BJ (cell line): ENCODE data around the gene APMAP. TPM values are rescaled to one million over a fixed set of nuclear protein-coding genes. Genes with fewer than 3 reads are reported as not detected.

Experiments used
- CTCF ChIA-PET: fragments of 350-600 bp; formaldehyde crosslinking; extraction: SDS; loops from one replicate; lab custom pipeline; 2021; ENCODE audit warnings: antibody characterized with exemption, inconsistent platforms; lab: Yijun Ruan, JAX
- POLR2A ChIA-PET: fragments of 300-600 bp; sonication (Branson Sonifier 250); formaldehyde crosslinking; extraction: SDS; loops from one replicate; lab custom pipeline; 2021; ENCODE audit warnings: antibody characterized with exemption; lab: Charles Lee
- DNase-seq: peaks from one replicate; pipeline ENCODE4 v3.0.0-alpha.2; 2011; ENCODE audit warnings: low read depth
- H3K27me3 ChIP-seq: 2 replicates; pipeline ENCODE4 v1.6.0; 2011; ENCODE audit warnings: low read length; ENCODE audit not compliant: control insufficient read depth, insufficient read depth
- H3K36me3 ChIP-seq: 2 replicates; pipeline ENCODE4 v1.5.1; 2011; ENCODE audit warnings: low read length; ENCODE audit not compliant: control insufficient read depth, insufficient read depth
- H3K4me3 ChIP-seq: 2 replicates; pipeline ENCODE4 v1.5.1; 2011; ENCODE audit warnings: low read depth, mild to moderate bottlenecking, control low read depth, low read length
- polyA plus RNA-seq: library from polyadenylated mRNA; depleted of rRNA; stranded (reverse); fragments of >200 nt; gene quantifications from 2 replicates; pipeline ENCODE4 v1.2.3, GENCODE V29; 2011
- TF ChIP-seq, protein P1 (sequence below): IDR thresholded peaks from 2 replicates; pipeline ENCODE4 v1.5.1; 2011; ENCODE audit warnings: low read depth, mild to moderate bottlenecking, control low read depth, inconsistent platforms, low read length, moderate library complexity; ENCODE audit not compliant: insufficient read depth

APMAP gene
- polyA plus RNA-seq, 1 experiment: 75.8 TPM

DNA sequence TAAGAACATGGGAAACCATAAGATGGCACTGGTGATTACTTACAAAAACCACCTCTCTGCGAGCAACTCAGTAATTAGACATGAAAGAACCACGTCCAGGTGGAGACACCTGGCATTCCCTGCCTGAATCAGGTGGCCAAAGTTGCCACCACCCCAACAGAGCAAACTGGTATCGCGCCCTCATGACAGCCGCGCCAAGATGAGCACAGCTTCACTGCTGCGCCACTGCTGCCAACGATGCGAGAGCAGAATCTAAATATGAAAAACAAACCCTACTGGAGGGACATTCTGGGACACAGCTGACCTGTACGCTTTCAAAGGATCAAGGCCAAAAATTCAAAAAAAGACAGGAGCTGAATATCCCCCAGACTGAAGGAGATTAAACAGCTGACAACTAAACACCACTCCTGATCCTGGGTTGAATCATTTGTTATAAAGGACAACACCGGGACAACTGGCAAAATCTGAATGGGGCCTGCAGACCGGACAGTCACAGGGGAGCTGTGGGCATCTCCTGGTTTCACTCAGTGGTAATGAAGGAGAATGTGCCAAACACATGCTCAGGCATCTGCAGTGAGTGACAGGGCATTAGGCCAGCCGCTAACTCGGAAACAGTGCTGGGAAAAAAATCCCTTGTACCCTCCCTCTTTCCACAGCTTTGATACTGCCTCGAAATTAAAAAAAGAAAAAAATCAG, 26.1 kb downstream of the APMAP start:
- H3K36me3 ChIP-seq: peaks cover 16% of the 10 kb centered on the region
- CTCF ChIA-PET: interaction anchor here (0.8 kb wide), 1 partner anchor 16 kb away, joined by 3 read pairs; no protein-coding TSS in a partner anchor

DNA sequence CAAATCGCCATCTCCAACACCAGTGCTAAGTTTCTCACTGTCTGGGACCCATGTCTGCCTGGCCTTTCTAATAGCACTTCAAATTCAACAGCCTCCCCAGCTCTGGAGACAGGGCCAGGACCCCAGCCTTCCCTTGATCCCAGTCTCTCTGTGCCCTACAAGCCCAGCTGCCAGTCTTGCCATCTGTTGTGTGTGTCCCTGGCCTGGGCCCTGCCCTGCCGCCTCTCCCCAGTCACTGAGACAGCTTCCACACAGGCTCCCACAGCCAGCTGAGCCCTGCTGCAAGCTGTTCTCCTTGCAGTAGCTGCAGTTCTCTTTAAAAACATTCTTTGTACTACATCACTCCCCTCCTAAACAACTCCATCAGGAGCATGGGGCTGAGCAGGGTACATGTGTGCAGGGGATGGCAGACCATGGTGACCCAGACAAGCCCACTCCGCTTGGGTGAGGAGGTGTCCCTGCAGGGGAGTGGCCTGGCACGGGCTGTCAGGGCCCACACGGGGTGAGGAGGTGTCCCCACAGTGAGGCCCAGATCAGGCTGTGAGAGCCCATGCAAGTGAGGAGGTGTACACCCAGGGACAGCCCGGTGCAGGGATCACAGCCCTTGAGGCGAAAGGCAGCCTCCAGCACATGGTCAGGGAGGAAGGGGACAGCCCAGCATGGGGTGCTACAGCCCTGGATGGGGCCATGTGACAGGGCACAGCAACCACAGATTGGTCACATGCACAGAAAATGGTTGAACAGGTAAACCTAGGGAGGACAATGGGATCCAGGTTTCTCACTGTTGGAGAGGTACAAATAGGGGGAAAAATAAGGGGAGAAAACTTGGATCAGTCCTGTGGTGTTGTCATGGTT, 27.3 kb downstream of the APMAP start:
- POLR2A ChIA-PET: no interaction called here
- Histone ChIP-seq H3K4me3 (no peak overlapping the region), H3K27me3 (no peaks in the 10 kb centered on the region), H3K36me3 (peaks cover 17% of the 10 kb centered on the region)
- TF ChIP-seq, protein P1, sequence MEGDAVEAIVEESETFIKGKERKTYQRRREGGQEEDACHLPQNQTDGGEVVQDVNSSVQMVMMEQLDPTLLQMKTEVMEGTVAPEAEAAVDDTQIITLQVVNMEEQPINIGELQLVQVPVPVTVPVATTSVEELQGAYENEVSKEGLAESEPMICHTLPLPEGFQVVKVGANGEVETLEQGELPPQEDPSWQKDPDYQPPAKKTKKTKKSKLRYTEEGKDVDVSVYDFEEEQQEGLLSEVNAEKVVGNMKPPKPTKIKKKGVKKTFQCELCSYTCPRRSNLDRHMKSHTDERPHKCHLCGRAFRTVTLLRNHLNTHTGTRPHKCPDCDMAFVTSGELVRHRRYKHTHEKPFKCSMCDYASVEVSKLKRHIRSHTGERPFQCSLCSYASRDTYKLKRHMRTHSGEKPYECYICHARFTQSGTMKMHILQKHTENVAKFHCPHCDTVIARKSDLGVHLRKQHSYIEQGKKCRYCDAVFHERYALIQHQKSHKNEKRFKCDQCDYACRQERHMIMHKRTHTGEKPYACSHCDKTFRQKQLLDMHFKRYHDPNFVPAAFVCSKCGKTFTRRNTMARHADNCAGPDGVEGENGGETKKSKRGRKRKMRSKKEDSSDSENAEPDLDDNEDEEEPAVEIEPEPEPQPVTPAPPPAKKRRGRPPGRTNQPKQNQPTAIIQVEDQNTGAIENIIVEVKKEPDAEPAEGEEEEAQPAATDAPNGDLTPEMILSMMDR: no peak
- DNase-seq: no peak
- CTCF ChIA-PET: no interaction called here

More for the DNA sequence above, 26.1 kb downstream of the APMAP start:
- no peaks in the 10 kb centered on the region for H3K27me3 ChIP-seq
- DNase-seq: no peak
- POLR2A ChIA-PET: no interaction called here
- TF ChIP-seq, protein P1: no peak
- H3K4me3 ChIP-seq: no peak overlapping the region

DNA sequence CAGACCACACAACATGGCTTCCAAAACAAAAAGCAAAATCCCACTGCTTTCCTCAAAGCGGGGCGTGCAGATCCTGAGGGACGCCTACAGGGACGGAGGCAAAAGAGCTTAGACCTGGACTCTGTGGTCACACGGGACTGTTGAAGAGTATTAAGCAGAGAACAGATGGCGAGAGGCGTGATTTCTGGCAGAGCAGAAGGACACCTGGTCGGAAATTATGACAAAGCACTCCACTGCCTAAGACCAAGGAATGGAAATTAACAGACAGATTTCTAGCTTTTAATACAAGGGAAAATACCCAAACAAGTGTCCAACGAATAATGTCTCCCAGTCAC, 28.1 kb downstream of the APMAP start:
- DNase-seq: no peak
- CTCF ChIA-PET: no interaction called here
- Histone ChIP-seq H3K4me3 (no peak overlapping the region), H3K27me3 (no peaks in the 10 kb centered on the region), H3K36me3 (peaks cover 19% of the 10 kb centered on the region)
- POLR2A ChIA-PET: no interaction called here
- TF ChIP-seq, protein P1: no peak

DNA sequence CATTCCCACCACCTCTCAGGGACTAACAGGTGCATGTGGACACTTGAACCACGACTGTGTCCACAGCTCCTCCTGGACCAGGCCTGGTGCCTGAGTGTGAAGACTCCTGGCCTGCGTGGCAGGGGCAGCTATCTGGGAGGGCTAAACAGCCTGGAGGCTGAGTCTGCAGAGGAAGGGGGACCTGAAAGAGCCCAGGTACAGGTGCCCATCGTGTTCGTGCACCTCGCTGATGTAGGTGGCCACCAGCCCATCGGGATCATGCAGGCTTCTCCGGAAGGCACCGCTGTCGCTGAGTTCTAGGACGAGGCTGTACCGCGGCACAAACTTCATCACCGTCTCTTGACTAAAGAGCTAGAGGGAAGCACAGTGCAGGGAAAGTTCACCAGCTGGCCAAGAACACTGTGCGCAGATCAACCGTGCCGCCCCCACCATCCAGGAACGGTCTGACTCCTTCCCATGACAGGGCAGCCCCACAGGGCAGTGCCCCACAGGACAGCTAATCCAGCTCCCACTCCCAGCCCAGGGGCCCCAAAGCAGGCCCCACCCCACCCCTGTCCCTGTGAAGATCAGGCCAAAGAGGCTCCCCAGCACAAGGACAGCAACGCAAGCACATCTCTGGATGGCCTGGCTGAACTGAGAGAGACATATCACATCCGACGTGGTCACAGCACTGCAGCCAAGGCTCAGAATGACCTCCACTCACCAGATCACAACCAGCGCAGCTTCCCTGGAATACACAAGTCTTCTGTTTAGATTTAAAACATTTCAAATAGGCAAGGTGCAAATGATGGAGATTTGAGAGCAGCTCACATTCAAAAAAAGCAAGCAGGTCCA, 28.7 kb downstream of the APMAP start:
- Histone ChIP-seq H3K27me3 (no peaks in the 10 kb centered on the region), H3K36me3 (peaks cover 17% of the 10 kb centered on the region), H3K4me3 (no peak overlapping the region)
- ChIA-PET POLR2A (no interaction called here), CTCF (interaction anchor here (1.8 kb wide), 1 partner anchor 33 kb away, joined by 4 read pairs; no protein-coding TSS in a partner anchor)
- no peak for DNase-seq
- TF ChIP-seq, protein P1: no peak
